Limb (tissue), 2 donors: ENCODE results near the gene TSPOAP1.

Source experiments
- DNase-seq, 2 donors: peaks; one replicate each; pipeline ENCODE4 v3.0.0-alpha.2; 2016; ENCODE audit errors: extremely low spot score in 2 of 2

Gene TSPOAP1, protein sequence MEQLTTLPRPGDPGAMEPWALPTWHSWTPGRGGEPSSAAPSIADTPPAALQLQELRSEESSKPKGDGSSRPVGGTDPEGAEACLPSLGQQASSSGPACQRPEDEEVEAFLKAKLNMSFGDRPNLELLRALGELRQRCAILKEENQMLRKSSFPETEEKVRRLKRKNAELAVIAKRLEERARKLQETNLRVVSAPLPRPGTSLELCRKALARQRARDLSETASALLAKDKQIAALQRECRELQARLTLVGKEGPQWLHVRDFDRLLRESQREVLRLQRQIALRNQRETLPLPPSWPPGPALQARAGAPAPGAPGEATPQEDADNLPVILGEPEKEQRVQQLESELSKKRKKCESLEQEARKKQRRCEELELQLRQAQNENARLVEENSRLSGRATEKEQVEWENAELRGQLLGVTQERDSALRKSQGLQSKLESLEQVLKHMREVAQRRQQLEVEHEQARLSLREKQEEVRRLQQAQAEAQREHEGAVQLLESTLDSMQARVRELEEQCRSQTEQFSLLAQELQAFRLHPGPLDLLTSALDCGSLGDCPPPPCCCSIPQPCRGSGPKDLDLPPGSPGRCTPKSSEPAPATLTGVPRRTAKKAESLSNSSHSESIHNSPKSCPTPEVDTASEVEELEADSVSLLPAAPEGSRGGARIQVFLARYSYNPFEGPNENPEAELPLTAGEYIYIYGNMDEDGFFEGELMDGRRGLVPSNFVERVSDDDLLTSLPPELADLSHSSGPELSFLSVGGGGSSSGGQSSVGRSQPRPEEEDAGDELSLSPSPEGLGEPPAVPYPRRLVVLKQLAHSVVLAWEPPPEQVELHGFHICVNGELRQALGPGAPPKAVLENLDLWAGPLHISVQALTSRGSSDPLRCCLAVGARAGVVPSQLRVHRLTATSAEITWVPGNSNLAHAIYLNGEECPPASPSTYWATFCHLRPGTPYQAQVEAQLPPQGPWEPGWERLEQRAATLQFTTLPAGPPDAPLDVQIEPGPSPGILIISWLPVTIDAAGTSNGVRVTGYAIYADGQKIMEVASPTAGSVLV (N-terminal part only)

DNA sequence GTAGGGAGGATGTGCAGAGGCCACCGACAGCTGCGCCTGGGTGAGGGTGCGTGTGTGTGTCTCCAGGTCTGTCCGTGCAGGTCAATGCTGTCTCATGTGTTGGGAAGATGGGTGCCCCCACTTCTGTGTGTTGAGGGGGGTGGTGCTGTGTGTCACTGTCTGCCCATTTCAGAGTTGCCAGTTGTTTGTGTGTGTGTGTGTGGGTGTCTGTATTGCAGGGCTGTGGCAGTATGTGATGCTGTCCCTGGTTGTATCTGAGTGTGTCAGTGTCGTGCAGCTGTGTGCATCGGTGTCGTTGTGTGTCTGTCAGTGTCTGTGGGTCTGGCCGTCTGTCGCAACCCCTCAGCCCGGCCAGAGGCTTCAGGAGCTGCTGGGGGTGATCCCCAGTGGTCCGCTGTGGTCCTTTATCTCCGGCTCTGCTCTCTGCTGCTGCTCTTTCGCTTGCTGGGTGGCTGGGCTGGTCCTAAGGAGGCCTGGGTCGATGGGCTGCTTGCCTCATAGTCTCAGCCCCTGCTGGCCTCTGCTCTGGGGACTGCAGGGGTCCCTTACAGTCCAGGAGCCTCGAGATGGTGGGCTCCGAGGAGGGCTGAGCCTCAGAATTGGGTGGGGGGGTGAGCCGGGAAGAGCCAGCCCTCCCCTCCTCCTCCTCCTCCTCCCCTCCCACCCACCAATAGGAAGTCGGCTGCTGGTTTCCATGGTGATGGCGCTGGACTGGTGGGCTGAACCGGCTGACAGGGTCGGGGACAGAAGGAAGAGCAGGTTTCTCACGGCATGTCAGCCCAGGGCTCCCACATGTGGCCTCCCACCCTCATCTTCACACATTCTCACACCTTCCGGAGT, at the start of gene TSPOAP1:
Gene TSPOAP1 (minus strand): TSS at position 601 of the 840 bp plus-strand sequence. CDS start 875 bp downstream, outside the sequence.
- DNase-seq = peak in 1 of 2 donors; percentile 79

DNA sequence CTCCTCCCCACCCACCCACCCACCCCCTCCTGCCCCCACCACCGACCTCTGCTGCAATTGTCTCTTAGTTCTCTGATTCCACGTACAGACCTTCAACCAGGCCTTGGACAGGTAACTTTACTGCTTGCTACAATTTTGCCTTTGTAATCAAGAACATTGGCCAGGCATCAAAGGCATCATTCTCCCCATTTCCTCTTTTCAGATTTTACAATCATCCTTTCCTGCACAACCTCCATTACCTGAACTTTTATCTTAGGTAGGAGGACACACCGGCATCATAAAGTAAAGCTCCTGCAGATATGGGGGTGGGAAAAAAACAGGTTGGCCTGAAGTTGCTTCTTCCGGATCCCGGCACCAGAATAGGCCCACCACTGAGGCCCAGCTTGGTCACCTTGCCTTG, 49.1 kb upstream of the TSPOAP1 start:
- DNase-seq = no peak

DNA sequence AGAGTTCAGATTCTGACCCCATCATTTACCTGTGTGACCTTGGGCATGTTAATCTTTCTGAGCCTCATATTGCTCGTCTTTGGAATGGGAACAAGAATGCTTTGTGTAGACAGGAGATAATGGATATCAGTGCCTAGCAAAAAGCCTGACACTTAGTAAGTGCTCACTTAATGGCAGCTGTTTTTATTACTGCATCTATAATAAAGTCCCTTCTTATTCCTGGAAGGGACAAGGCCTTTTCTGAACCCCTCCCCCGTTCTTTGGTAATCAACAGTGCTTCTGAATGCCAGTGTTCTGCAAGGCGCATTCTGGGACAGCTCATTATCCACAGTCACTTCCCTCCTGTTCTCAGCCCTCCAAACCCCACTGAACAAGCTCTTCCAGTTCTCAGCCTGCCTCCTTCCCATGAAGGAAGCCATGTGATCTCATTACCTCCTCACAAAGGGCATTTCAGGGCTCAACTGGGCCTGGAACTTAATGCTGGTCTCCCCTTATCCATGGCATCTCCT, 48.6 kb upstream of the TSPOAP1 start:
- no peak for DNase-seq

DNA sequence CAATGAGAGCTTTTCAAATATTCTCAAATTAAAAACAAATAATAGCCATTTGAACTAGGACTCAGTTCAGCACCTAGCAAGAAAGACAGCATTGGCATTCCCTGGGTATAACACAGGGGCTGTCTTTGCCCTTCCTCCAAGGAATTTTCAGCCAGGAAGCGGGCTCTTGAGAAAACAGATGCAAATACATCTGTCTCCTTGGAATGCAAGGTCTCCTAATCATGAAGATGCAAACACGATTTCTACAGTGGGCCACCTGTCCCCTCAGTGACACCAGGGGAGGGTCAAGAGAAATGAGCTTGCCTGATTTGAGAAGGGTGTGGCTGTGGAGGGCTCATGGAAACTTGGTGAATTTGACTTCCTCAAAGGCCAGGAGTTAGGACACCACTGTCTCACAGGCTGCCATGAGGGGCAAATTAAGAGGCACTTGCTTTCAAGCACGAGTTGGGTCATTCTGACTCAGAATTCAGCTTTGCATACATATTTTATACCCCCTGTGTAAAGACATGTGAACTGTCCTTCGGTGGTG, 47.9 kb upstream of the TSPOAP1 start:
- DNase-seq = no peak

DNA sequence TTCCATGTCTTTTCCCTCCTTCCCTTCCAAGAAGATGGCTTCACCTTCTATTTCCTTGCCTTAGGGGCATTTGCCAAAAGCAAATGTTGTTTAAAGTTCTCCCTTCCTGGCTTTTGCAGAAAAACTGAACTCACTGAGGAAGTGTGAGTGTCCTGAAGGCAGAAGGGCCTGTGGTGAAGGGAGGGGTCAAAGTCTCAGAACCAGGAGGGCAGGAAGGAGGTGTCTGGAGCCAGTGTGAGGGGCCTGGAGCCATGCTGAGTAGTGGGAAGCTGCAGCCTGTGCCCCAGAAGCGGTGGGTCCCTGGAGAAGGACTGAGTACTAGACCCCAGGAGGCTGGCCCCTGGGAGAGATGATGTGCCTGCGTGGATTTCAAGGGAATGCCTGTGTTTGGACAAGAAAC, 47.2 kb upstream of the TSPOAP1 start:
- no peak for DNase-seq

DNA sequence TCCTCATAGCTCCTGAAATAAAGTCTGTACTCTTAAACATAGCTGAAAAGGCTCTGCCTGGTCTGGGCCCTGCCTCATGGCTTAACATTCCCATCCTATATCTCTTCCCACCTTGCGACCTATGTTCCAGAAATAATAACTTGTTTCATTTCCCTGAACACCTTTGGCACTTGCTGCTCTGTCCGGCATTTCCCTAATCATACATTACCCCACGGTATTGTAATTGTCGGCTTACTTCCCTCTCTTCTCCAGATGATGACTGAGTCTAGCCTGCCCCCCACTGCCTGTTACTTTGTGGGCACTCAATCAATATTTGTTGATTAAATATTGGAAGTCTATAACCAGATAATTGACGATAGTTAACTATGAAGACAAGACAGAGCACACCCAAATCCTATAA, 46.7 kb upstream of the TSPOAP1 start:
- DNase-seq = no peak

DNA sequence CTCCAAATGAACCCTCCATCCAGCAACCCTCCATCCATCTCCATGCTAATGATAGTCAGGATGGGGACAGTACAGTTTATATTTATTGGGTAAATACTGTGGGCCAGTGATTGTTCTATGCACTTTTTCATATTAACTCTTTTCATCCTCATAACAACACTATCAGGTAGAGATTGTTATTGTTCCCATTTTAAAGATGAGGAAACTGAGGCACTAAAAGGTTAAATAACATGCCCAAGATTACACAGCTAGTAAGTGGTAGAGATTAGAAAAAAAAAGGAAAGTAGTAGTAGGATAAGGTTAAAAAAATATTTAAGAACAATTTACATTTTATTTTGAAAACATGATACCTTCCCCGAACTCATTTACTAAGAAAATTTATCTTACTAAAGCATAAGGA, 45.3 kb upstream of the TSPOAP1 start:
- no peak for DNase-seq

DNA sequence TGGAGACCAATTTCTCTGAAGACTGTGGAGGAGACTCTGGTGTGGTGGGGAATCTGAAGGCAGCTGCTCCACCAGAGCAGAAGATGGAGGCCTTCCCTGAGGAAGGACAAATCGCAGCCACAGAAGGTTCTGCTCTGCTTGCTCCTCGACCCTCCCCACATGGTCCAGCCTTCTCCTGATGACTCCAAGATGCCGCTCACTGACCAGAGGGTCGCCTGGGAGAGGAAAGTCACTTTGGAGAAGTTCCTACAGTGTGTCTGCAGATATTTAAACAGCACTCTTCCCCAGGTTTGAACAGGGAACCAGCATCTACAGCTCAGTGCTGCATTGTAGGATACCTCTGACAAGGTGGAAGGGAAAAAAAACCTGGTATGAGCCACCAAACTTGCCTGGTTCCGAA, 44.4 kb upstream of the TSPOAP1 start:
- no peak for DNase-seq

DNA sequence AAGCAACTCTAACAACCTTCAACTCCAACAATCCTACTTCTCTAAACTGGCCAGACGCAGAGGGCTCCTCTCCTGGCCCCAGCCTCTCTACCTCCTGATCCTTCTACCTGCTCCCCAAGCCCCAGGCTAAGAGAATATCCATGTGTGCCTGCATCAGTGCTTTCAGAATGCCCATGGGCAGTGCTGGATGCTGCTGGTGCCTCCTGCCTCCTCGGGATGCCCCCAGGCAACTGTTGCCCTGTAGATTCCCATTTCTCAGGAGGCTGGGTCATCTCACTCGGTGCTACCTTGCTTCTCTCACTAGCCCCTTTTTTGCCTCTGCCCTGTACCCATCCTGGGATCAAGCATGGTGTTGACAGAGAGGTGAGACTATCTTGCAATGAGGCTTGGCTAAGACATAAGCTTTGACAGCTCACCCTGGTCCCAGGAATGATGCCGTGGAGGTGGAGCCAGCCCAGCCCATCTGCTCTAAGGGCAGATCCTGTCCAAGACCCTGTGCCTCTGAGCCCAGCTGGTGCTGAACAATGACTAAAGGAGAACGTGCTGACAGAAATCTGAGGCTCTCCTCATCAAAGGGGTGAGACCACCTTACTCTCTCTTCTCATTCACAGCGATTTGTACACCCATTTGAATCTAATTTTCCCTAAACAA, 42.8 kb upstream of the TSPOAP1 start:
- no peak for DNase-seq

DNA sequence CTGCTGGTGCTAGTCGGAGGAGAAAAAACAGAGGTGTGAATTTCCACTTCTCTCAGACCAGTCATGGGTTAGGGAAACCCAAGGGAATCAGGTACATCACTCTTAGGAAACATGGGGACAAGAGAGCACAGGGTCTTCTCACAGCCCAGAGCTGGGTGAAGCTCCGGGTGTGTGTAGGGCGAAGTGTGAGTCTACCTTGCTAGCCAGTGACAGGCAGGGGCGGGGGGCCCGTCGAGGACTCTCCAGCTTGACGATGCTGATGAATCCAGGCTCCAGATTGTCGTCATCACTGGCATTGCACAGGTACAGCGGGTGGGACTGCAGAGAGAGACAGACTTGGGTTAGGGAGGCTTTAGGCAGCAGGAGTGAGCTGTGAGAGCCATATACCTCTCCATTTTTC, 42.1 kb upstream of the TSPOAP1 start:
- no peak for DNase-seq

DNA sequence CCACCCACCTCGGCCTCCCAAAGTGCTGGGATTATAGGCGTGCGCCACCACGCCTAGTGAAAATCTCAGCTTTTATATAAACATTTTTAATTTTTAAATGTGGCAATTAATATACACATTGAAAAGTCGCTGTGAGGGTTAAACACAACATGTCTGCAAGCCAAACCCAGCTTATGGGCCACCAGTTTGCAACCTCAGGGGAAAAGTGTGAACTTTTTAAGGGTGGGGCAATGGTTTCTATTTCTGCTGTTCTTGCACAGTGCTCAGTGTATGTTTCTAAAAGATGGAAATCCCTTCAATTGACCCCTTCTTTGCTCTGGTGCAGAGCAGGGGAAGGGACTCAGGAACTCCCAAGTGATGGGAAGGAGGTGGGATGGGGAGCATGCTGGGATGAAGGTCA, 41.7 kb upstream of the TSPOAP1 start:
- DNase-seq = no peak

DNA sequence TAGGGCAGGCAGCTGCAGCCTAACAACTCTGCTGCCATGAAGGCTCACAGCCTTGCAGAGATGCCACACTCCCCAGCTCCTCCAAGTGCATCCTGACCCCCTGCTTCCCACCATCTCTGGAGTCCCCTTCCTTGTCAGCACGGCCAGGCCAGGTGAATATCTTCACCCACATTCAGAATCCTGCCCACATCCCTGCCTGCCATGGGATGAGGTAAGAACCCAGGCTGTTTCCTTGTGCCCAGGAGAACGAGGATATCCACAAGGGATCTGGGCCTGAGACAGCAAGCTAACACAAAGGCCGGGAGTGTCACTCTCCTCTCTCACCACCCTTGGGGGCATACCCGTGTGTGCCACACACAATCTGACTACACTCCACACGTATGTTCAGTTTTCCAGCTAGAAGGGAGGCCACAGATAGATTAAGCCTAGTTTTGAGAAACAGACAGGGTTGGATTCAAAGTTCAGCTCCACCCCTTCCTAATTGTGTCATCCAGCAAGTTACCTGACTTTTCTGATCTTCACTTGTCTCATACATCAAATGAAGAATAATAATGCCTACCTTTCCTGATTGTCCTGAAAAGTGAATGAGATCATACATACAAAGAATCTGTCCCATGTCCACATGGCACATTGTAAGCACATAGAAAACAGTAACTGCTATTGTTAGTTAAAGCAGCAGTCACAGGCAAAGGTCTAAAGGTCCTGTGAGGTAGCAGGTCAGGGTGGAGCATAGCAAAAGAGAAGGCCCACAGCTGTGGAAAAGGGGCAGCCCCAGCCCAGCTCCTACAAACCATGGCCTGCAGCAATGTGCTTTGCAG, 40.8 kb upstream of the TSPOAP1 start:
- DNase-seq = no peak

DNA sequence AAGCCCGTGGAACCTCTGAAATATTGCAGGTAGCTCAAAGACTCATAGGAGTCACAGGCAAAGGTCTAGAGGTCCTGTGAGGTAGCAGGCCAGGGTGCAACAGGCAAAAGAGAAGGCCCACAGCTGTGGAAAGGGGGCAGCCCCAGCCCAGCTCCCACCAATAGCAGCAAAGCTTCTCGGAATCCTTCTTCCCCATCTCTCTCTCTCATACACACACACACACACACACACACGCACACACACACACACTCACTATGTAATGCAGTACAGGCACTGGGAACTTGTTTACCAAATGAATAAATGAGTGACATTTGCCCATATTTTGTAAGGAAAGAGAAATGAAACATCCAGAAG, 40.2 kb upstream of the TSPOAP1 start:
- no peak for DNase-seq

DNA sequence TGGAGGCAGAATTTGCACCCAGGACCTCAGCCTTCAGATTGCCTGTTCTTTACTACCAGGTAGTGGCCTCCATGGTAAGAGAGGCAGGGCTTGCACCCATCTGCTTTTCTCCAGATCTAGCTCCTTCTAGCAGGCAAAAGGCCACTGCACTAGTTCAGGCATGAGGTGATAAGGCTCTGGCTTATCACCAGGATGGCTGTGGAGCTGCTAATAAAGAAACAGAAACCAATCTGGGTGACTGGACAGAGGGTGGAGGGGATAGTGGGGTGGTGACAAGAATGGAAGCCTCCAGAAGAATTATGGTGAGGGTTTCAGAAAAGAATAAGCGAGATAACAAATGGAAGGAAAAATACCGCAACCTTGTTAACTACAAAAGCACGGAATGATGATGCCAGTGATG, 38.9 kb upstream of the TSPOAP1 start:
- no peak for DNase-seq

DNA sequence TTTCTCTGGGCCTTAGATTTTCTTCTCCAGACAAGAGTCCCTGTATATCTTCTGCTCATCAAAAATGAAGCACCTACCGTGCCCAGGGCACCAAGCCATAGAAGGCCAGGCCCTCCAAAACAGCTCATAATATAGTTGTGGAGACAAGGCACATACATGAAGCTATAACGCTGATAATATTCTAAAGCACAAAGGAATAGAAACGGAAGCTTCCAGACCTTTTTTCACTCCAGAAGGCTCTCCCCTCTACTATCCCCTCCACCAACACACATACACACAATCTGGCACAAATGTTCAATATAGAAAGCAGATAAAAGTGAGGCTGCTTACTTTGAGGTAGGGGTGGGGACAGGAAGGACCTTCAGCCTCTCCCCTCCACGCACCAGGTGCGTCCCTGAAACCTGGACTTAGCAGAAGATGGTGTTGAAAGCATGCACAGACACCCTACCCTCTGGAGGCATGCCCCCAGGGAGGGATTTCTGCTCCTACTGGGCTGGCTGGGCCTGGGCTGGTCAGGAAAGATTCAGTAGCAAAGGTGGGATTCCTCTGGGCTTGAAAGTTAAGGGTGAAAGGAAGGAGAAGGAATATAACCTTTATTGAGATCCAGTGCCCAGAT, 37.5 kb upstream of the TSPOAP1 start:
- DNase-seq = no peak

DNA sequence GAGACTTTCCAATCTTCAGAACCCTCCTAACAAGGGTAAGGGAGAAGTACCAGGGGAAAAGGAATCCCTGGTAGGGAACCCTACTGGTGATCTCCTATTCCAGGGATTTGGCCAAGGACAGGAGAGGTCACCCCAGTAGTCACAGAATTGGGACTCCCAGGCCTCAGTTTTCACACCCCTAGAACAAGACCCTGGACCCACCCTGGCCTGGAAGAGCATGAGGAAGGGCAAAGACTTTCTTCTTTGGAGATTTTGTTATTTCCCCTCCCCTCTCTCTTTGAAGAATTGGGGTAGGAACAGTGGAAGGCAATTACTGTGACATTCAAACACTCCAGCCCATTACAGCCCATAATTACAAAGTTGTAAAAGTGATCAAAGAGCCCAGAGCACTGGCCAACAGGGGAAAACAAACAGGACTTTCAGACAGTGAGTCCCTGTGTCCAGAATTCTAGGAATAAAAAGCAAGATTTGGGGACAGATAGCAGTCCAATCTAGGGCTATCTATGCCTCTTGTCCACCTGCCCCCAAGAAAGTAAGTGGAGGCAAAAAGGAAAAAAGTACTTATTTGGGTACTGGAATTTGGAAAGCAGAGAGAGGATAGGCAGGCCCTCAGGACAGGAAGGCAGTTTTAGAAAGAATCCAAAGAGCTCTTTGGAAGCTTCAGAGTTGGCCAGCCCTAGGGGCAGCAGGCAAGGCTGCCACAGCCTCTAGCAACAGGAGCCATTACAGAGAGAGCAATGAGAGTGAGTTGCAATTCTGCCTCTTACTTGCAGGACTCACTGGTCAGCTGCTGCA, 36.8 kb upstream of the TSPOAP1 start:
- DNase-seq = no peak

DNA sequence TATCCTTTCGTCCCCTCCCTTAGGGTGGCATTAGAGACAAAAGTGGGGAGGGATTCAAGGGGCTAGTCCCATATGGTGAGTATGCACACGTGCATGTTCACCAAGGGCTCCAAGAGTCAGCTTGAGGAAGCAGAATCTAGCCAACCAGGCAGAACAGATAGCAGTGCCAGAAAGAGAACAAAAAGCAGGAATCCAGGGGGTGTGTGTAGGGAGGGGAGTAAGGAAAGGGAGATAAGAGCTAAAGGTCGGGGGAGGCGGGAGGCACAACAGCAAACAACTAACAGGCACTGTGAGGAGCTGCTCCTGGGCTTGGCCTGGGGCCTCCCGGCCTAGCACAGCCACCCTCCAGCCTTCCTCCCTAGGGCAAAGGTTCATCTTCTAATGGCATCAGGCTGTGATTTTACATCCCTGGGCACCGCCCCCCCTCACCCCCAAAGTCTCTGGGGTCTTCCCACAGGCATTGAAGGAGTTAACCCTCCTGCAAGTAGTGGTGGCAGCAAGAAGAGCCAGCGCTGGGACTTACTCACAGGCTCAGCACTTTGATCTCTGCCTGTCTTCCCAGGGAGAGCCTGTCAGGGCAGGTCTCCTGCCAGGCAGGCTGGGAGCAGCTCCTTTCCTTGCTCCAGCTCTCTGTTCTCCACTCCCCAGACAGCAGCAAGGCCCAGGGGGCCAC, 35.8 kb upstream of the TSPOAP1 start:
- DNase-seq = no peak
